Naive thymus-derived CD4-positive, alpha-beta T cell (primary cell): ENCODE data around the gene WDR7. TPM values are rescaled to one million over a fixed set of nuclear protein-coding genes. Genes with fewer than 3 reads are reported as not detected.
A peak's percentile ranks its signal among the peaks of the same experiment; 100 is the strongest.

ENCODE experiments used
- ATAC-seq: fragments of 150-1000 bp; cut with Tn5 transposase; 2 replicates; pipeline ENCODE4 v1.10.0; 2021; ENCODE audit warnings: mild to moderate bottlenecking, moderate library complexity
- CTCF ChIA-PET: fragments of 350-600 bp; sonication (Branson Sonifier 250); formaldehyde crosslinking; loops from one replicate; lab custom pipeline; 2021; ENCODE audit warnings: antibody characterized with exemption; lab: Charles Lee
- POLR2A ChIA-PET: fragments of 350-600 bp; sonication (Branson Sonifier 250); formaldehyde crosslinking; loops from one replicate; lab custom pipeline; 2021; ENCODE audit warnings: antibody characterized with exemption, inconsistent platforms; lab: Charles Lee
- DNase-seq, 9 donors: peaks; one replicate each; pipeline versions ENCODE4 v3.0.0 to v3.0.0-alpha.2; 2020 to 2022; ENCODE audit warnings: mixed read lengths in 1 of 9
- H3K27ac ChIP-seq: one replicate; pipeline ENCODE4 v1.7.0; 2013; ENCODE audit warnings: mild to moderate bottlenecking, low read depth, low read length, moderate library complexity
- H3K27me3 ChIP-seq, 2 donors: one replicate each; pipeline ENCODE4 v1.7.0; 2013; ENCODE audit warnings: low read length in 2 of 2, mild to moderate bottlenecking in 2 of 2, moderate library complexity in 2 of 2; ENCODE audit not compliant: control insufficient read depth in 2 of 2, insufficient read depth in 2 of 2
- H3K36me3 ChIP-seq, 3 experiments: 1 replicate in 2 of 3; 2 replicates in 1 of 3; pipeline ENCODE4 v1.7.0; 2013; ENCODE audit warnings: low read length in 3 of 3, mild to moderate bottlenecking in 3 of 3, moderate library complexity in 1 of 3; ENCODE audit not compliant: insufficient read depth in 3 of 3, control insufficient read depth in 2 of 3
- H3K4me1 ChIP-seq, 2 donors: one replicate each; pipeline ENCODE4 v1.7.0; 2013; ENCODE audit warnings: low read length in 2 of 2, mild to moderate bottlenecking in 2 of 2, moderate library complexity in 1 of 2; ENCODE audit not compliant: control insufficient read depth in 2 of 2, insufficient read depth in 2 of 2
- H3K4me3 ChIP-seq: 2 replicates; pipeline ENCODE4 v1.7.0; 2013; ENCODE audit warnings: mild to moderate bottlenecking, low read length
- H3K9me3 ChIP-seq, 3 experiments: 1 replicate in 2 of 3; 2 replicates in 1 of 3; pipeline ENCODE4 v1.7.0; 2013; ENCODE audit warnings: low read length in 3 of 3; ENCODE audit not compliant: control insufficient read depth in 2 of 3
- H3K27ac Mint-ChIP-seq, 9 donors: one replicate each; pipeline ENCODE4 v1.8.0; 2020 to 2022; ENCODE audit warnings: mixed read lengths in 9 of 9, mild to moderate bottlenecking in 8 of 9, moderate library complexity in 5 of 9, inconsistent platforms in 2 of 9
- H3K27me3 Mint-ChIP-seq, 5 donors: one replicate each; pipeline ENCODE4 v1.8.0; 2021 to 2022; ENCODE audit warnings: mixed read lengths in 5 of 5, mild to moderate bottlenecking in 1 of 5
- H3K36me3 Mint-ChIP-seq, 5 donors: one replicate each; pipeline ENCODE4 v1.8.0; 2020 to 2022; ENCODE audit warnings: mixed read lengths in 5 of 5, mild to moderate bottlenecking in 3 of 5, inconsistent platforms in 1 of 5
- H3K4me1 Mint-ChIP-seq, 7 donors: one replicate each; pipeline ENCODE4 v1.8.0; 2020 to 2022; ENCODE audit warnings: mixed read lengths in 7 of 7, mild to moderate bottlenecking in 3 of 7, inconsistent platforms in 1 of 7
- H3K4me3 Mint-ChIP-seq, 10 donors: one replicate each; pipeline ENCODE4 v1.8.0; 2020 to 2022; ENCODE audit warnings: mild to moderate bottlenecking in 10 of 10, mixed read lengths in 10 of 10, moderate library complexity in 6 of 10, inconsistent platforms in 2 of 10
- H3K9me3 Mint-ChIP-seq, 11 donors: one replicate each; pipeline ENCODE4 v1.8.0; 2020 to 2022; ENCODE audit warnings: mixed read lengths in 11 of 11, mild to moderate bottlenecking in 4 of 11, inconsistent platforms in 1 of 11, moderate library complexity in 1 of 11
- intact Hi-C, 2 donors: fragments of 100-400 bp; cut with micrococcal nuclease; formaldehyde crosslinking; loops; one replicate each; pipeline ENCODE4 v1.15.1; 2023
- polyA plus RNA-seq, 2 donors: library from polyadenylated mRNA; unstranded; fragments of 300-500 nt; fragmentation: Illumina TruSeq; gene quantifications; one replicate each; pipeline ENCODE4 v1.2.3, GENCODE V29; 2021
- total RNA-seq, 6 experiments: library from RNA in 5 of 6; stranded (reverse) in 5 of 6; gene quantifications; 1 replicate in 5 of 6; 2 replicates in 1 of 6; pipeline ENCODE4 v1.2.3 and lab custom pipeline; 2021 to 2026

Gene WDR7
- total and polyA plus RNA-seq, 7 experiments from 2014 or later: 28.3 to 59.8 (median 50.1) TPM

GRCh38 chr18:56635007-56635406 lies 16.2 kb upstream of the WDR7 start:
- ChIA-PET POLR2A (no interaction called here), CTCF (no interaction called here)
- Histone ChIP-seq H3K27me3 (no peaks in the 10 kb centered on the region), H3K36me3 (peaks cover 0 to 7% (median 0%) of the 10 kb centered on the region in 3 experiments), H3K4me3 (no peak overlapping the region), H3K9me3 (no peaks in the 10 kb centered on the region), H3K27ac (no peak overlapping the region), H3K4me1 (peaks cover 17 to 20% of the 10 kb centered on the region in 2 donors)
- peak overlapping the region in 6 of 10 donors; percentile 10 to 97 (median 30) for H3K4me3 Mint-ChIP-seq
- H3K27ac Mint-ChIP-seq: peak overlapping the region in 3 of 9 donors; percentile 8 to 49 (median 36)
- H3K9me3 Mint-ChIP-seq: peaks cover 0 to 13% (median 2%) of the 10 kb centered on the region in 11 donors
- intact Hi-C loops: loop anchor here (5.0 to 10.0 kb wide), 4 partner anchors 72 to 1200 kb away; partner anchors contain the start of gene TCF4 (in 1 of the 2)
- no peaks in the 10 kb centered on the region for H3K27me3 Mint-ChIP-seq
- peaks cover 0 to 19% (median 16%) of the 10 kb centered on the region in 5 donors for H3K36me3 Mint-ChIP-seq
- DNase-seq: no peak
- H3K4me1 Mint-ChIP-seq: peaks cover 52 to 89% (median 78%) of the 10 kb centered on the region in 7 donors
- no peak for ATAC-seq

- CTCF ChIA-PET: interaction anchor here (1.0 kb wide), 1 partner anchor 9 kb away, joined by 3 read pairs; no protein-coding TSS in a partner anchor
- POLR2A ChIA-PET: interaction anchor here (2.6 to 5.5 kb wide), 2 partner anchors 10 to 13 kb away, joined by 11 to 68 read pairs; partner anchors contain the start of gene WDR7
- Histone ChIP-seq H3K27me3 (no peaks in the 10 kb centered on the region), H3K36me3 (peaks cover 0 to 7% (median 0%) of the 10 kb centered on the region in 3 experiments), H3K4me1 (peaks cover 17 to 20% of the 10 kb centered on the region in 2 donors), H3K9me3 (no peaks in the 10 kb centered on the region), H3K4me3 (peak overlapping the region; percentile 69), H3K27ac (peak overlapping the region; percentile 91)
- ATAC-seq: no peak
- peaks cover 0 to 17% (median 8%) of the 10 kb centered on the region in 5 donors for H3K36me3 Mint-ChIP-seq
- H3K27ac Mint-ChIP-seq: peak overlapping the region; percentile 93 to 99 (median 97)
- peak overlapping the region; percentile 88 to 100 (median 98) for H3K4me3 Mint-ChIP-seq
- no peak for DNase-seq
- intact Hi-C loops: loop anchor here (5.0 to 10.0 kb wide), 4 partner anchors 70 to 1198 kb away; partner anchors contain the start of gene TCF4 (in 1 of the 2)
- H3K9me3 Mint-ChIP-seq: peaks cover 0 to 13% (median 2%) of the 10 kb centered on the region in 11 donors
- peaks cover 42 to 68% (median 58%) of the 10 kb centered on the region in 7 donors for H3K4me1 Mint-ChIP-seq
- H3K27me3 Mint-ChIP-seq: no peaks in the 10 kb centered on the region
These were observed 14.0 kb upstream of the WDR7 start for GRCh38 chr18:56637176-56637575.

- peaks cover 0 to 4% (median 0%) of the 10 kb centered on the region in 3 experiments for H3K36me3 ChIP-seq
- H3K4me3 ChIP-seq: peak overlapping the region; percentile 69
- DNase-seq: peak in 2 of 9 donors; percentile 16
- intact Hi-C loops: loop anchor here (1.0 to 10.0 kb wide), 11 partner anchors 14 to 1406 kb away; partner anchors contain the start of genes NARS1 (in 2 of the 2), TCF4 (in 2 of the 2), WDR7 (in 2 of the 2) and FECH (in 1 of the 2)
- Mint-ChIP-seq H3K27me3 (no peaks in the 10 kb centered on the region), H3K4me3 (peak overlapping the region; percentile 88 to 100 (median 98)), H3K27ac (peak overlapping the region; percentile 93 to 99 (median 97)), H3K9me3 (peaks cover 0 to 13% (median 2%) of the 10 kb centered on the region in 11 donors), H3K4me1 (peaks cover 39 to 63% (median 52%) of the 10 kb centered on the region in 7 donors), H3K36me3 (peaks cover 0 to 13% (median 8%) of the 10 kb centered on the region in 5 donors)
- CTCF ChIA-PET: interaction anchor here (1.0 kb wide), 1 partner anchor 9 kb away, joined by 3 read pairs; no protein-coding TSS in a partner anchor
- peaks cover 17 to 20% of the 10 kb centered on the region in 2 donors for H3K4me1 ChIP-seq
- no peaks in the 10 kb centered on the region for H3K27me3 ChIP-seq
- no peak for ATAC-seq
- H3K9me3 ChIP-seq: no peaks in the 10 kb centered on the region
- POLR2A ChIA-PET: interaction anchor here (0.8 to 5.5 kb wide), 4 partner anchors 10 to 985 kb away, joined by 3 to 68 read pairs (median 8); partner anchors contain the start of genes NARS1 and WDR7
- H3K27ac ChIP-seq: peak overlapping the region; percentile 91
These were observed 13.4 kb upstream of the WDR7 start for GRCh38 chr18:56637711-56638231.

GRCh38 chr18:56638232-56639103 lies 12.7 kb upstream of the WDR7 start, which contains the start of gene TXNL1:
TSS of gene TXNL1 (minus strand) at chr18:56638592. CDS start at chr18:56638440, 152 bp downstream.
- H3K36me3 Mint-ChIP-seq: peaks cover 0 to 13% (median 8%) of the 10 kb centered on the region in 5 donors
- Histone ChIP-seq H3K27me3 (no peaks in the 10 kb centered on the region), H3K4me1 (peaks cover 17 to 20% of the 10 kb centered on the region in 2 donors), H3K36me3 (peaks cover 0 to 4% (median 0%) of the 10 kb centered on the region in 3 experiments), H3K27ac (peak within 1 kb of the TSS; percentile 91), H3K9me3 (no peaks in the 10 kb centered on the region), H3K4me3 (peak within 1 kb of the TSS; percentile 69)
- POLR2A ChIA-PET: interaction anchor here (0.8 to 5.5 kb wide), 7 partner anchors 9 to 984 kb away, joined by 3 to 68 read pairs (median 4); partner anchors contain the start of genes NARS1 and WDR7
- H3K9me3 Mint-ChIP-seq: peaks cover 0 to 13% (median 2%) of the 10 kb centered on the region in 11 donors
- peak within 1 kb of the TSS; percentile 93 to 99 (median 97) for H3K27ac Mint-ChIP-seq
- H3K4me3 Mint-ChIP-seq: peak within 1 kb of the TSS; percentile 88 to 100 (median 98)
- peaks cover 36 to 57% (median 49%) of the 10 kb centered on the region in 7 donors for H3K4me1 Mint-ChIP-seq
- CTCF ChIA-PET: interaction anchor here (1.0 to 1.2 kb wide), 2 partner anchors 8 to 13 kb away, joined by 3 to 6 read pairs; partner anchors contain the start of gene WDR7
- ATAC-seq: peak; percentile 98
- intact Hi-C loops: loop anchor here (1.0 to 10.0 kb wide), 11 partner anchors 13 to 1405 kb away; partner anchors contain the start of genes NARS1 (in 2 of the 2), TCF4 (in 2 of the 2), WDR7 (in 2 of the 2) and FECH (in 1 of the 2)
- H3K27me3 Mint-ChIP-seq: no peaks in the 10 kb centered on the region
- peak; percentile 95 to 99 (median 97) for DNase-seq

- ChIA-PET CTCF (interaction anchor here (0.6 to 1.2 kb wide), 2 partner anchors 7 to 12 kb away, joined by 3 to 6 read pairs; partner anchors contain the start of gene WDR7), POLR2A (interaction anchor here (0.8 to 5.5 kb wide), 5 partner anchors 8 to 983 kb away, joined by 3 to 68 read pairs (median 4); partner anchors contain the start of genes NARS1 and WDR7)
- Mint-ChIP-seq H3K9me3 (peaks cover 0 to 13% (median 2%) of the 10 kb centered on the region in 11 donors), H3K36me3 (peaks cover 0 to 13% (median 8%) of the 10 kb centered on the region in 5 donors), H3K27me3 (no peaks in the 10 kb centered on the region), H3K4me1 (peaks cover 34 to 54% (median 46%) of the 10 kb centered on the region in 7 donors), H3K4me3 (peak overlapping the region; percentile 88 to 100 (median 98)), H3K27ac (peak overlapping the region; percentile 93 to 99 (median 97))
- H3K4me3 ChIP-seq: peak overlapping the region; percentile 69
- H3K36me3 ChIP-seq: peaks cover 0 to 4% (median 0%) of the 10 kb centered on the region in 3 experiments
- intact Hi-C loops: loop anchor here (2.0 to 10.0 kb wide), 5 partner anchors 68 to 1196 kb away; partner anchors contain the start of gene TCF4 (in 2 of the 2)
- ATAC-seq (no peak), DNase-seq (peak in 1 of 9 donors; percentile 6)
- H3K27ac ChIP-seq: peak overlapping the region; percentile 85
- no peaks in the 10 kb centered on the region for H3K27me3 ChIP-seq
- peaks cover 17 to 20% of the 10 kb centered on the region in 2 donors for H3K4me1 ChIP-seq
- H3K9me3 ChIP-seq: no peaks in the 10 kb centered on the region
These were observed 12.1 kb upstream of the WDR7 start for GRCh38 chr18:56639104-56639381.
